HL-60 (cell line): ENCODE results near the gene TBC1D22B.

Source experiments
- DNase-seq, 2 experiments: peaks; one replicate each; pipeline ENCODE4 v3.0.0-alpha.2; 2010 to 2020; ENCODE audit warnings: low read depth in 1 of 2, low spot score in 1 of 2
- H3K27ac ChIP-seq: fragments of 250-450 bp; sonication (Bioruptor Pico); replicated peaks from 2 replicates; pipeline ENCODE4 v1.5.1; 2020; ENCODE audit warnings: mild to moderate bottlenecking, moderate library complexity
- H3K27me3 ChIP-seq: fragments of 250-450 bp; sonication (Bioruptor Pico); 2 replicates; pipeline ENCODE4 v1.5.1; 2021; ENCODE audit warnings: mild to moderate bottlenecking, moderate library complexity; ENCODE audit not compliant: insufficient read depth, poor library complexity, severe bottlenecking
- H3K4me3 ChIP-seq: replicated peaks from 2 replicates; pipeline ENCODE4 v1.5.1; 2011; ENCODE audit warnings: mild to moderate bottlenecking, control low read depth, low read length; ENCODE audit not compliant: insufficient read depth
- GABPA ChIP-seq: IDR thresholded peaks from 2 replicates; pipeline ENCODE4 v1.6.1; 2012; ENCODE audit warnings: low read depth
- POLR2AphosphoS5 ChIP-seq: IDR thresholded peaks from 2 replicates; pipeline ENCODE4 v1.6.1; 2012; ENCODE audit warnings: low read depth
- SPI1 ChIP-seq: IDR thresholded peaks from 2 replicates; pipeline ENCODE4 v1.6.1; 2012; ENCODE audit warnings: low read depth, mild to moderate bottlenecking, borderline replicate concordance
- TF ChIP-seq, protein P1 (sequence below): IDR thresholded peaks from one replicate; pipeline ENCODE4 v1.5.1; 2011; ENCODE audit warnings: low read length, control low read depth, inconsistent platforms; ENCODE audit not compliant: insufficient read depth
- TF ChIP-seq, protein P2 (sequence below): IDR thresholded peaks from 2 replicates; pipeline ENCODE4 v1.6.1; 2012; ENCODE audit warnings: low read depth; ENCODE audit not compliant: insufficient replicate concordance

The TBC1D22B gene

DNA sequence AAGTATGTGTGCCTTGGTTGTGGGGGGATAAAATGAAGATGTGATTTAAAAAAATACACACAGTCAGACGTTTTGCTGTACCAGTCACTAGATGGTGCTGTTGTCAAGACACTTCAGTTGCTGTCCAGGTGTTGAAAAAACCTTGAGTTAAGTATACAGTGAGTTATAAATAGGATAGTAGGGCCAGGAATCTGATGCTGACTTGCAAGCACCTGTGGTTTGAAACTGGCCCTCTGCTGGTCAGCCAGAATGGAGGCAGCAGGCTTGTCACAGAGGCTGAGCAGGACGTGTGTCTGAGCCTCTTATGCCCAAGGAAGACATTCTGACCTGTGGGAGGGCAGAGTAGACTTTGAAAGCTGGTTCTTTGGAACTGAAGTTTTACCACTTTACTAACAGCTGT is 124.0 kb downstream of the TBC1D22B start:
- no peak overlapping the region for H3K4me3 ChIP-seq
- no peaks in the 10 kb centered on the region for H3K27me3 ChIP-seq
- H3K27ac ChIP-seq, result no peak overlapping the region
- peak; percentile 14 to 23 for DNase-seq
- TF ChIP-seq, protein P1, sequence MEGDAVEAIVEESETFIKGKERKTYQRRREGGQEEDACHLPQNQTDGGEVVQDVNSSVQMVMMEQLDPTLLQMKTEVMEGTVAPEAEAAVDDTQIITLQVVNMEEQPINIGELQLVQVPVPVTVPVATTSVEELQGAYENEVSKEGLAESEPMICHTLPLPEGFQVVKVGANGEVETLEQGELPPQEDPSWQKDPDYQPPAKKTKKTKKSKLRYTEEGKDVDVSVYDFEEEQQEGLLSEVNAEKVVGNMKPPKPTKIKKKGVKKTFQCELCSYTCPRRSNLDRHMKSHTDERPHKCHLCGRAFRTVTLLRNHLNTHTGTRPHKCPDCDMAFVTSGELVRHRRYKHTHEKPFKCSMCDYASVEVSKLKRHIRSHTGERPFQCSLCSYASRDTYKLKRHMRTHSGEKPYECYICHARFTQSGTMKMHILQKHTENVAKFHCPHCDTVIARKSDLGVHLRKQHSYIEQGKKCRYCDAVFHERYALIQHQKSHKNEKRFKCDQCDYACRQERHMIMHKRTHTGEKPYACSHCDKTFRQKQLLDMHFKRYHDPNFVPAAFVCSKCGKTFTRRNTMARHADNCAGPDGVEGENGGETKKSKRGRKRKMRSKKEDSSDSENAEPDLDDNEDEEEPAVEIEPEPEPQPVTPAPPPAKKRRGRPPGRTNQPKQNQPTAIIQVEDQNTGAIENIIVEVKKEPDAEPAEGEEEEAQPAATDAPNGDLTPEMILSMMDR, result peak; percentile 15
- TF ChIP-seq POLR2AphosphoS5 (no peak), SPI1 (no peak), GABPA (no peak)
- TF ChIP-seq, protein P2, sequence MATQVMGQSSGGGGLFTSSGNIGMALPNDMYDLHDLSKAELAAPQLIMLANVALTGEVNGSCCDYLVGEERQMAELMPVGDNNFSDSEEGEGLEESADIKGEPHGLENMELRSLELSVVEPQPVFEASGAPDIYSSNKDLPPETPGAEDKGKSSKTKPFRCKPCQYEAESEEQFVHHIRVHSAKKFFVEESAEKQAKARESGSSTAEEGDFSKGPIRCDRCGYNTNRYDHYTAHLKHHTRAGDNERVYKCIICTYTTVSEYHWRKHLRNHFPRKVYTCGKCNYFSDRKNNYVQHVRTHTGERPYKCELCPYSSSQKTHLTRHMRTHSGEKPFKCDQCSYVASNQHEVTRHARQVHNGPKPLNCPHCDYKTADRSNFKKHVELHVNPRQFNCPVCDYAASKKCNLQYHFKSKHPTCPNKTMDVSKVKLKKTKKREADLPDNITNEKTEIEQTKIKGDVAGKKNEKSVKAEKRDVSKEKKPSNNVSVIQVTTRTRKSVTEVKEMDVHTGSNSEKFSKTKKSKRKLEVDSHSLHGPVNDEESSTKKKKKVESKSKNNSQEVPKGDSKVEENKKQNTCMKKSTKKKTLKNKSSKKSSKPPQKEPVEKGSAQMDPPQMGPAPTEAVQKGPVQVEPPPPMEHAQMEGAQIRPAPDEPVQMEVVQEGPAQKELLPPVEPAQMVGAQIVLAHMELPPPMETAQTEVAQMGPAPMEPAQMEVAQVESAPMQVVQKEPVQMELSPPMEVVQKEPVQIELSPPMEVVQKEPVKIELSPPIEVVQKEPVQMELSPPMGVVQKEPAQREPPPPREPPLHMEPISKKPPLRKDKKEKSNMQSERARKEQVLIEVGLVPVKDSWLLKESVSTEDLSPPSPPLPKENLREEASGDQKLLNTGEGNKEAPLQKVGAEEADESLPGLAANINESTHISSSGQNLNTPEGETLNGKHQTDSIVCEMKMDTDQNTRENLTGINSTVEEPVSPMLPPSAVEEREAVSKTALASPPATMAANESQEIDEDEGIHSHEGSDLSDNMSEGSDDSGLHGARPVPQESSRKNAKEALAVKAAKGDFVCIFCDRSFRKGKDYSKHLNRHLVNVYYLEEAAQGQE, result peak; percentile 87
